Heart left ventricle (tissue), 16 donors: Measurements from ENCODE around the gene TTC27. TPM values are rescaled to one million over a fixed set of nuclear protein-coding genes. Genes with fewer than 3 reads are reported as not detected.

Source experiments
- ATAC-seq, 4 donors: fragments of 200-7000 bp; cut with Tn5 transposase; one replicate each; pipeline ENCODE4 v1.9.1; 2020 to 2022; ENCODE audit warnings: moderate library complexity in 4 of 4, mild to moderate bottlenecking in 3 of 4, moderate number of reproducible peaks in 1 of 4
- DNase-seq, 5 donors: peaks; one replicate each; pipeline ENCODE4 v3.0.0-alpha.2; 2020
- H3K27ac ChIP-seq, 12 donors: fragments of 200-600 bp; sonication (generic) in 4 of 12; one replicate each; pipeline versions ENCODE4 v1.5.0 to v1.8.0; 2016 to 2022; ENCODE audit warnings: mild to moderate bottlenecking in 2 of 12
- H3K27me3 ChIP-seq, 9 donors: fragments of 200-600 bp; sonication (generic) in 2 of 9; one replicate each; pipeline versions ENCODE4 v1.5.1 to v1.8.0; 2016 to 2022; ENCODE audit warnings: mild to moderate bottlenecking in 3 of 9
- H3K36me3 ChIP-seq, 9 donors: fragments of 200-600 bp; sonication (generic) in 2 of 9; one replicate each; pipeline versions ENCODE4 v1.5.0 to v1.8.0; 2018 to 2022; ENCODE audit warnings: mild to moderate bottlenecking in 2 of 9
- H3K4me1 ChIP-seq, 12 donors: fragments of 200-600 bp; sonication (generic) in 4 of 12; one replicate each; pipeline versions ENCODE4 v1.5.0 to v1.8.0; 2016 to 2022; ENCODE audit warnings: mild to moderate bottlenecking in 3 of 12
- H3K4me3 ChIP-seq, 12 donors: fragments of 200-600 bp; sonication (generic) in 4 of 12; one replicate each; pipeline versions ENCODE4 v1.5.0 to v1.8.0; 2017 to 2022; ENCODE audit warnings: mild to moderate bottlenecking in 9 of 12, moderate library complexity in 4 of 12
- H3K9me3 ChIP-seq, 12 donors: fragments of 200-600 bp; sonication (generic) in 4 of 12; one replicate each; pipeline versions ENCODE4 v1.5.0 to v1.8.0; 2016 to 2022; ENCODE audit warnings: mild to moderate bottlenecking in 1 of 12
- CTCF ChIP-seq, 12 donors: fragments of 200-600 bp; sonication (generic) in 4 of 12; IDR thresholded peaks; one replicate each; pipeline versions ENCODE4 v1.5.0 to v1.8.0; 2018 to 2022; ENCODE audit warnings: antibody characterized with exemption in 12 of 12, mild to moderate bottlenecking in 5 of 12
- POLR2A ChIP-seq, 2 donors: fragments of 450-650 bp; IDR thresholded peaks; one replicate each; pipeline ENCODE4 v1.6.1; 2017; ENCODE audit warnings: antibody characterized with exemption in 2 of 2, mild to moderate bottlenecking in 2 of 2, moderate library complexity in 2 of 2
- WGBS, 4 donors: extraction: QIAGEN DNeasy Blood & Tissue Kit in 2 of 4; methylation state at CpG; one replicate each; pipeline versions ENCODE4 v1.1.5 to v1.1.7; 2013 to 2018; 5-methylcytosine and 5-hydroxymethylcytosine counted together
- intact Hi-C, 10 donors: fragments of 100-400 bp; cut with DNase I; formaldehyde crosslinking; loops; one replicate each; pipeline versions ENCODE4 v1.11.1 to v1.14.2; 2022
- polyA plus RNA-seq, 2 donors: library from polyadenylated mRNA; stranded (reverse); fragments of 200-250 nt; gene quantifications; one replicate each; pipeline ENCODE4 v1.2.3, GENCODE V29; 2013
- total RNA-seq, 9 donors: library from RNA; depleted of rRNA in 2 of 9; stranded (reverse); fragments of >200 nt in 2 of 9; fragmentation: NEBNext Ultra II Directional in 3 of 9; extraction: Animal tissue kit (Norgen Biotek cat#: 25700) in 3 of 9; gene quantifications; one replicate each; pipeline versions ENCODE4 v1.1.0 to v1.2.4, GENCODE V29; 2016 to 2023
- donor health status: ischemic (EF 13 %, LVEDD 7.1; RV severe dilation, severe dysfunction).
- donor health status: healthy with polysubstance abuse.
- donor health status: DM: no; HTN: yes; CAD: no.
- donor health status: DM: no; HTN: no; CAD: no.
- donor health status: ischemic (EF 25% LVEDD 6.9; RV normal size, moderate dysfunction).
- donor health status: ischemic (EF 25% LVEDD 5.7; RV mildly dilated, moderate dysfunction).
- donor health status: healthy.
- donor health status: DM: yes; HTN: yes; CAD: no.
- donor health status: ischemic (EF 35%, LVEDD 5.7; RV mildly dilated, moderate dysfunction).
- donor health status: nonischemic (EF 11% LVEDD 7.7; RV severe dilation, severe dysfunction).
- donor health status: DM: yes; HTN: yes; CAD: no.
- donor health status: PGD.
- donor health status: ischemic (EF 29% LVEDD 5.4; RV normal size, mild dysfunction).
- donor health status: nonischemic (EF 23%, LVEDD 6.1; RV moderate dilation, normal function).

The TTC27 gene
- total and polyA plus RNA-seq, 11 donors, result 5.2 to 18.1 (median 11.0) TPM

DNA sequence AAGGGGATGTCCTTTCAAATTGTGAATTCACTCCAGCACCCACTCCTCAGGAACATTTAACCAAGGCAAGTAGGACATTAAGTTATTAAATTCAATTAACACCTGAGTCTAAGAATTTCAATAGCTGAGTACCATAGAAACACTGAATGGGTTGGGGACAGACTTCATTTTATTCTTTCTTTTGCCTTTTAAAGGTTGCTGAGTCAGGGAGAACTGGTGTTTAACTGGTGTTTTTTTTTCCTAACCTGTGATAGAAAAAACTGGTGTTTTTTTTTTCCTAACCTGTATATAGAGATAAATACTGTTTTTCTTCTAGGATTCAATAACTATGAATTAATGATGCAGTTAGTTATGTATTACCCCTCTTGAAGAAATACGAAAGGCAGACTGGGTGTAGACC lies 38.9 kb downstream of the TTC27 start:
- no peaks in the 10 kb centered on the region for H3K4me1 ChIP-seq
- H3K36me3 ChIP-seq, result peaks cover 0 to 53% (median 19%) of the 10 kb centered on the region in 9 donors
- no peak overlapping the region for H3K27ac ChIP-seq
- 96 to 98% (median 96%) methylated on average over 1 of the region's 1 CpG for WGBS, 4 donors
- ATAC-seq (no peak), DNase-seq (no peak)
- no peak for TF ChIP-seq CTCF (IDR thresholded peaks at IDR 0.05)
- no peak for TF ChIP-seq POLR2A (IDR thresholded peaks at IDR 0.05)
- H3K9me3 ChIP-seq, result no peaks in the 10 kb centered on the region
- no peak overlapping the region for H3K4me3 ChIP-seq
- no peaks in the 10 kb centered on the region for H3K27me3 ChIP-seq
- intact Hi-C loops, result no loop called here

GRCh38 chr2:32668254-32668653 lies 40.4 kb downstream of the TTC27 start:
- no peak for ATAC-seq
- Histone ChIP-seq H3K9me3 (no peaks in the 10 kb centered on the region), H3K4me1 (no peaks in the 10 kb centered on the region), H3K36me3 (peaks cover 0 to 68% (median 32%) of the 10 kb centered on the region in 9 donors), H3K4me3 (no peak overlapping the region), H3K27me3 (no peaks in the 10 kb centered on the region), H3K27ac (no peak overlapping the region)
- WGBS, 4 donors, result 76 to 92% (median 84%) methylated on average over 1 of the region's 1 CpG
- no peak for TF ChIP-seq POLR2A (IDR thresholded peaks at IDR 0.05)
- no peak for TF ChIP-seq CTCF (IDR thresholded peaks at IDR 0.05)
- no peak for DNase-seq
- intact Hi-C loops, result no loop called here

- TF ChIP-seq POLR2A (IDR thresholded peaks at IDR 0.05) (no peak), CTCF (IDR thresholded peaks at IDR 0.05) (no peak)
- Histone ChIP-seq H3K4me3 (no peak overlapping the region), H3K27ac (no peak overlapping the region), H3K4me1 (no peaks in the 10 kb centered on the region), H3K27me3 (no peaks in the 10 kb centered on the region), H3K9me3 (no peaks in the 10 kb centered on the region), H3K36me3 (peaks cover 0 to 75% (median 35%) of the 10 kb centered on the region in 9 donors)
- intact Hi-C loops, result no loop called here
- ATAC-seq (no peak), DNase-seq (no peak)
- 75 to 89% (median 85%) methylated on average over 2 of the region's 2 CpGs for WGBS, 4 donors
Measured at GRCh38 chr2:32671885-32672533, 44.2 kb downstream of the TTC27 start.

GRCh38 chr2:32678825-32679224 lies 51.0 kb downstream of the TTC27 start:
- intact Hi-C loops, result no loop called here
- peaks cover 0 to 57% (median 30%) of the 10 kb centered on the region in 9 donors for H3K36me3 ChIP-seq

More at GRCh38 chr2:32678825-32679224, 51.0 kb downstream of the TTC27 start:
- H3K27me3 ChIP-seq, result no peaks in the 10 kb centered on the region
- DNase-seq (no peak), ATAC-seq (no peak)
- TF ChIP-seq POLR2A (IDR thresholded peaks at IDR 0.05) (no peak), CTCF (IDR thresholded peaks at IDR 0.05) (no peak)
- no peak overlapping the region for H3K27ac ChIP-seq
- H3K4me3 ChIP-seq, result no peak overlapping the region
- peaks cover 0 to 9% (median 0%) of the 10 kb centered on the region in 12 donors for H3K4me1 ChIP-seq
- H3K9me3 ChIP-seq, result no peaks in the 10 kb centered on the region
